DLD1 (cell line): ENCODE results near the gene VWC2.

Experiments
- in situ Hi-C: cut with HindIII; loops from 2 replicates; pipeline ENCODE4 v1.10.0; 2017; ENCODE audit warnings: low sequenced_read_pairs

The VWC2 gene

DNA sequence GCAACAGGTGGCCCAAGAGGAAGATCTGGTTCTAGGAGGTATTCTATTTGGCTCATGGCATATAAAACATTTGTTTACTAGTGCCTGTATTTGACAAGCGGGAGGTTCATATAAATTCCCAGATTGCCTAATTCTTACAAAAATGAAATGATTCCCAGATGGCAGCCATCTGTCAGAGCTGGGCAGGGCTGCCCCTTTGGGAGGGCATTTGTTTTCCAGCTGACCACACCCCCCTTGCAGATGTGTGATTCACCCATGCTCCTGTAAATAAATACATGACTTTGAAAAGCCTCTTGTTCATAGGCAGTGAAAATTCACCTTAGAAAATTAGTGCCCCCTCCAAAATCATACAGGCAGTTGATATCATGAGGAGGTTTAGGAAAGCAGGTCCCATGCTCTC is 8.6 kb downstream of the VWC2 start:
- in situ Hi-C loops, result no loop called here

DNA sequence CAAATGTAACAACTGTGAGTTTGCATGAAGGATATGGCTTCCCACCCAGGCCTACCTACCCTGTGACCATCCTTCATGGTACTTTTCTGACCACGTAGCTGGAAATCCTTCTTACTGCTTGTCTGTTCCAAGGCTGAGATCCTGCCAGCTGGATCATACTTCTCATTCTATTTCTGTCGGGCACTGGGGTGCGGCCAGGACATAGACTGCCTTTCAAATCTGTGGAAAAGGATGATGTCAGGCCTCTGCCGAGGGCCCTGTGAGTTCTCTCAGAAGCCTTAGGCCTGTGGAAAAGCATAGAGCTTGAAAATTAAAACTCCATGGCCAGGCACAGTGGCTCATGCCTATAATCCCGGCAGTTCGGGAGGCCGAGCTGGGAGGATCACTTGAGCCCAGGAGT is 10.0 kb downstream of the VWC2 start:
- in situ Hi-C loops, result no loop called here

DNA sequence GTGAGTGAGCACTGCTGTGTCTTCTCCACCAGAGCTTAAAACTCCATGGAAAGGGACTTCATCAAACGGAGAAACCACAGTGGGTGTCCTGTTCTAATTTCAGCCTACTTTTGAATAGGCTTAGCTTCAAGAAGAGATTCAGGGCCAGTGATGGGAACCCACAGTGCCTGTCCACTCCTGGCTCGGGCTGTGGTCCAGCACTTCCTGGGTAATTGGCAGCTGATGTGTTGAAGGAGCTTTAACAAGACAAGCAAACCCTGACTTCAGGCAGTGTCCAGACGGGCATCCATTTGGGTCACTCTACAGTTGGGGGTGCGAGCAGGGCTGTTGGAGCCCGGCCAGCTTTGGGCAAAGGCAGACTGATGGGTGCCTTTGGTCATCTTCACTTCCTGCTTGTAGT is 14.5 kb downstream of the VWC2 start:
- in situ Hi-C loops, result no loop called here

DNA sequence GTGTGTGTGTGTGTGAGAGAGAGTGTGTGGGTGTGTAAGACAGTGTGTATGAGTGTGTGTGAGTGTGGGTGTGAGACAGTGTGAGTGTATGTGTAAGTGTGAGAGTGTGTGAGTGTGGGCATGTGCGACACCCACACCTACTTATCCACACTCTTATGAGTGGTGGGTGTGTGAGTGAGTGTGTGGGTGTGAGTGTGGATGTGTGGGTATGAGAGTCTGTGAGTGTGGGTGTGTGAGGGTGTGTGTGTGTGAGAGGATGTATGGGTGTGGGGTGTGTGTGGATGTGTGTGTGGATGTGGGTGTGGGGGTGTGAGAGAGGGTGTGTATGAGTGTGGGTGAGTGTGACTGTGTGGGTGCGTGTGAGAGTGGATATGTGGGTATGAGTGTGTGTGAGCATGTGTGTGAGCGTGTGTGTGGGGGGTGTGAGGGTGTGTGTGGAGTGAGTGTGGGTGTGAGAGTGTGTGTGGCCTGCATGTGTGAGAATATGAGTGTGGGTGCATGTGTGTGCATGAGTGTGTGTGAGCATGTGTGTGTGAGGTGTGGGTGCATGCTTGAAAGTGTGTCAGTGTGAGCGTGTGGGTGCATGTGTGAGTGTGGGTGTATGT is 15.1 kb downstream of the VWC2 start:
- in situ Hi-C loops, result no loop called here

DNA sequence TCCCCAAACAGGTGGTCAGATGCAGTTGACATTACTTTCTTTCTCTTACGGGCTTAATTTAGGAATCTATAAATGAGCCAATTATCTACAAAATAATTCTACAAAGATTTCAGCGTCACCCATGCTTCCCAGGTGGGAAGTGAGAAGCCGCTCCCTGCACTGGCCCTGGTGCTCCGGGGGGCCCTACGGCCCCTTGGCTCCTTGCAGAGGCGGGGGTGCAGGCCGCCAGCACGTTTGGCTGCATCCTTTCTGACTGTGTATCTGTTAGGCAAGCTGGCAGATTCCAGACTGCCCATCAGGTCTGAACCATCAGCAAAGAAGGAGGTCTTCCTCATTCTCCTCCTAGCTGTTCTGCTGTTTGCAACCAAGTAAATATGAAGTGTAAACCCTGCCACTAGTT is 16.3 kb downstream of the VWC2 start:
- in situ Hi-C loops, result no loop called here

DNA sequence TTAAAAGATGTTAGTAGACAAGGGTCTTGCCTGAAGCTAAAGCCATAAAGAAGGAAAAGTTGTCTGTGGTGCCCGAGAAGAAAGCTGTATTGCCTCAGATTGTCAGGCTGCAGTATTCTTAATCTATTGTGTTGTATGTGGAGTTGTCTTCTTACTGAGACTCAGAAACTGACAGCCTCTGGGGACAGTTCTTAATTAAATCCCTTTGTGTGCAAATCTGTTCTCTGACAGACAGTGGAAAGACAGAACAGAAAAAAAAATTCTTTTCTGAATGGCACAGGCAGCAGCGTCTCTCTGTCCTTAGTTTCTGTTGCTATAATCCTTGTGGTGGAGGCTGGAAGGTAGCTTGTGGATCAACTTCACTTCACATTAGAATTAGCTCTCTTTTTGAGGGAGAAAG is 16.8 kb downstream of the VWC2 start:
- in situ Hi-C loops, result no loop called here

DNA sequence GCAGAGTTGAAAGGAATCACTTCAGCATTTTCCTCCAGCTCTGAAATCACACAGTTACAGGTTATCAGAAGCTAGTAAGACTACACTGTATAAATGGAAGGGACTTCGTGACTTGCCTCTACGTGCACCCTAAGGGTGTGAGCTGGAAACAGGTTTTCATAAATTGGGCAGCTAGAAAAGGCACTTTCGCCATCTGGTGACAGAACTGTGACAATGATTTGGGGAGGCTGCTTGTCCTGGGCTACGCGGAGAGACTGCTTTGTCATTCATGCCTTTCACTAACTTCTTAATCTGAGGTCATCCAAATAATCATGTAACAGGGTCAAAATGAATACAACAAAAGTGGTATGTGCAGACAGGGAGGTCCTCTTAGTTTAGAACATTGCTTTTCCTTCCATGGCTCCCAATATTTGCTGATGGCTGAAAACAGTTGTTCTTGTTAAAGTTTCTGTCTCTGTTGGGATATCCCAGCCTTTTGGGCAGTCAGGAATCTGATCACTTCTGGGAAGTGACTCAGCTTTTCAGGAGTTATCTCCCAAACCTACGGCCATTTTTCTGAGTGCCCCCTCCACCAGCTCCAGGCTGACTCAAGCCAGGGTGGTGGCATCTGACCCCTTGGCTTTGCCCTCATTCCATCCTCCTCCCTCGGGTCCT is 17.8 kb downstream of the VWC2 start:
- in situ Hi-C loops, result no loop called here

DNA sequence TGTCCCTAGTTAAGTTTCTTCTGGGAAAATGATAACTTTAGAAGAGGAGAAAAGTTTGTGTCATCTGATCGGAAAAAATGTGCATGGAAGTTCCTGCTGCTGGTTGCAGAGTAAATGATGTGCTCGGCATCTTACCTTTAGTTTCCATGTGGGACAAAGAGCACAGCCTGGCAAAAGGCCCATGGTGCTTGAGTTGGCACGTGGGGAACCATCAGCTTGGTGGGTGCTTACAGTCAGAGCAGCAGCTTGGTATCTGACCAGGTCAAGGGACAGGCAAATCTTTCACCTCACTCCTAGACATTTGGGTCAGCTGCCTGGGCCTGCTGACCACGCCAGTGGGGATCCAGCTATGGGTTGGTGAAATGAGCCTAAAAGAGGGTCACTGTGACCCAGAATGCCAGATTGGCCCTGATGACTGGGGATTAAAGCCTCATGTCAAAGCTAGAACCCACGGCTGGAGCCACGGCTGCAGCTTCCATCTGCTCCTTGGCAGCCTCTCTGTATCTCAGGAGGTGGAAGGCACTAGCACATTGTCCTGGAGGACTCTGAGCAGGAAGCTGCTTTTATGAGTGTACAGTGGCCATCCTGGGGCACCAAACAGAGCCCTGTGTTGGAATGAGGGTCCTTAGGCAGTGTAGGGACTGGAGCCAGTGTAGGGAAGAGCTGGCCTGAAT is 24.7 kb downstream of the VWC2 start:
- in situ Hi-C loops, result no loop called here

DNA sequence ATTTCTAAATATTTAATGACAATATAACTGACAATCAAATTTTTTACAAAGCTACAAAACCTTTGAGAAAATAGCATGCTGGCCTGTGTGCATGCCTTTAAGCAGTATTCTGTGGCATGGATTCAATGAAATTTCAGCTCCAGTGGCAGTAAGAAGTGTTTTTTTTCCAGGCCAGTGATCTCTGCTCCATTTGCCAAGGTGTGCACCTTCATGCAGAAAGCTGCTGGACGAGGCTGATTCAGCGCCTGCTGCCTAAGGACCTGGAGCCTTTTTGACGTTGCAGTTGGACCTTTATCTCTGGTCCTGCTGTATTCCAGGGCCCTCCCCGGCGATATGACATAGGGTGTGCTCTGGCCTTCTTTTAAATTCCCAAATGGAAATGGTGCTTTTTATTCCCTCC is 26.6 kb downstream of the VWC2 start:
- in situ Hi-C loops, result no loop called here

DNA sequence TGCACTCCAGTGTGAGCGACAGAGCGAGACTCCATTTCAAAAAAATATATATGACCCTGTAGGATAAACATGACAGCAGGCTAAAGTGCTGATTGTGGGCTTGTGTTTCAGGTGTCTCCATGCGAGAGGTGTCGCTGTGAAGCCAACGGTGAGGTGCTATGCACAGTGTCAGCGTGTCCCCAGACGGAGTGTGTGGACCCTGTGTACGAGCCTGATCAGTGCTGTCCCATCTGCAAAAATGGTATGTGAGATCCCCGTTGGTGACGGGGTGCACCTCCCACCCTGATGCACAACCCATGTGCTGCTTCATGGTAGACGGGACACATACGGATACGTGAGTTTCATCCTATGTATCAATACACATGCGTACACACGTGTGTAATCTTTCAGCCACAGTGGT is 29.2 kb downstream of the VWC2 start:
- in situ Hi-C loops, result no loop called here

DNA sequence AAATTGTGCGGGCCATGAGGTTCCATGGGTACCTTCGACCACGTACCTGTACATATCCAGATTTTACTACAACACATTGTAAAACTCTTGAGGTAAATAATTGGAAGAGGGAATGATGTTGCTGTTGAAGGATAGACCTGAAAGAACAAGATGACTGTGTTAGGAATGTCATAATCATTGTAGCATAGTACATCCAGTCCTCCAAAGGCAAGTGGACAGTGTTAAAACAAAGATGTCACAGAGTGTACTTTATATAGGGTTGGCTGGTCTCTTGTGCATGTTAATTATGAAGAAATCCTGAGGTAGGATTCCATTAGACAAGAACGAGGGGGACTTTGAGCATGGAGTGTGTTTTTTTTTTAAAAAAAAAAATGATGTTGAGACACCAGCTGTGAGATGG is 30.4 kb downstream of the VWC2 start:
- in situ Hi-C loops, result no loop called here

DNA sequence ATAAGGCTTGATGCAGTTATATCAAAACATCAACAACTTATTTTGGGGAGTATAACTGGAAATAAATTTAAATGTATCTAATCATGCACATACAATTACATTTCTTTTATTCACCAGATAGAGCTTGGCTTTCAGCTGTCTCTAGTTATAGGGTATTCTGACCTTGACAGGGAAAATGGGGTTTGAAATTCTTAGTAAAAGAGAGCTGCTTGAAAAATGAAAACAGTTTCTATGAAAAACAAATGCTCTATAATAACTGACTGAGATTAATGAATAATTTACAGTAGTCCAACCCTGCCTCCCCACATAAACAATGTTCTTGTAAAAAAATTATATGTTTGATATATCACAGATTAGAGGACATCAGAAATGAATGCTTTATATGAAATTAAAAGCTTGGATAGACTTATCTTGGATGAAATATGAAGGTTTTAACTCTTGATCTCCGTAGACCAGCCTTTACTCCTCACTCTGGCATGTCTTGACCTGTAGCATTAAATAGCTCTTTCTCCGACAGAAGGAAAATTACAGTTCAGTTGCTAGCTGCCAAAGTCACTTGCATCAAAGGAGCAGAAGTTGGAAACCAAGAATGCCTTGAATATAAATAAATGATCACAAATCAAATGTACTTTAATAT is 32.1 kb downstream of the VWC2 start:
- in situ Hi-C loops, result no loop called here

DNA sequence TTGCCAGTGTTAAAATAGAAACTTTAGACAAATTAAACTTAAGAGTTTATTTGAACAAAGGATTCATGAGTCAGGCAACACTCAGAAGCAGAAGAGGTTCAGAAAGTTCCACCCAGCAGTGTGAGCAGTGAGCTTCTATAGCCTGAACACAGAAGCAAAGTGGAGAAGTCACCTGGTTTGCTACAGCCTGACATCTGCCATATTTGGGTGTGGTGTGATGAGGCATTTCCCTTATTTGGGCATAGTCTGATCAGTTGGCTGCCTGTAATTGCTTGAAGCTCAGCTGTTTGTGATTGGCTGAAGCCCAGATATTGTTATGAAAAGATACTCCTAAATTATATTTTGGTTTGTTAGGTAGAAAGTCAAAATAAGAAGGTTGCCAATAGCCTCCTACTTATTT is 39.1 kb downstream of the VWC2 start:
- in situ Hi-C loops, result no loop called here

DNA sequence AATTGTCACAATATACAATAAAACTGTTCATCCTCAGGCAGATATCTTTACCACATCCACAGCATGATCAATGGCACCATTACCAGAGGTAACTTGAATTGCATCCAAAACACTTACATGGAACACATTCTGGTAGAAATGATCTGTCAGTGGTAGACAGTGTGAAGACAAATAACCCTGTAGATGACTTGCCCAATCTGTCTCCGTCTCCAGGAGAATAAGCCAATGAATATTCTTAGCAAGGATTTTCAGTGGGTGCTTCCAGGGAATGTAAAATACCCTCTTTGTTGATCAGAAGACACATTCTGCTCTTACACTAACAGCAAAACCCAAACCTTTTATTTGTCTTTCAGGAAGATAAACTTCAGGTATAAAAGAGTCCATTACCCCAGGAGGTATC is 43.8 kb downstream of the VWC2 start:
- in situ Hi-C loops, result no loop called here

DNA sequence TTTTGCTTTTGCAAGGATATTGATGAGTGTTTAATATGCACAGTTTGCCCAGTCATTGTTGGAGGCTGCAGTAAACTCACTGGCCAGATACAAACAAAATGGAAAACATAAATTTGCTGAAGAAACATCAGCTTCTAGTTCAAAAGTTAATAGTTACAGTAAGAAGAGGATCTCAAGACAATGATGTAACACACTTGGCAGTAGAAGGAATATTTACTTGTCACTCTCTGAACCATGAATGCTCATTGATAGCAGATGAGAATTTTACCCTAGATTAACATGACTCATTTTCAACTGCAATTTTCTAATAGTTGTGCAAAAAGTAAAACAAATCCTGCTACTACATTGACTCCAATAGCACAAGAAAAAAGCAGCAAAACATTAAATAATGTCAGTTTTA is 47.7 kb downstream of the VWC2 start:
- in situ Hi-C loops, result no loop called here

DNA sequence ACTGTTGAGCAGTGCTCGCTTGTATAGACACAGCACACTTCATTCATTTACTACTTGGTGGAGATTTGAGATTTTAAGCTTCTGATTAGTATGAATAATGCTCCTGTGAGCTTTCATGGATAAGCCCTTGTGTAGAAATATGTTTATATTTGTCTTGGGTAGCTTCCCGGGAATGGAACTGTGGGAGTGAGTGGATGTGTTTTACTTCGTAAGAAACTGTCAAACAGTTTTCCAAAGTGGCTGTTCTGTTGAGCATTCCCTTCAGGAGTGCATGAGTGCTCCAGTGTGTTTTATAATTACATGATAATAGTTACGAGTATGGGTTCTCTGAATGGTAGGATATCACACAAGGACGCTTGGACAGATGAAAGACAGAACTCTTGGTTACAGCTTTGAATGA is 49.4 kb downstream of the VWC2 start:
- in situ Hi-C loops, result no loop called here

DNA sequence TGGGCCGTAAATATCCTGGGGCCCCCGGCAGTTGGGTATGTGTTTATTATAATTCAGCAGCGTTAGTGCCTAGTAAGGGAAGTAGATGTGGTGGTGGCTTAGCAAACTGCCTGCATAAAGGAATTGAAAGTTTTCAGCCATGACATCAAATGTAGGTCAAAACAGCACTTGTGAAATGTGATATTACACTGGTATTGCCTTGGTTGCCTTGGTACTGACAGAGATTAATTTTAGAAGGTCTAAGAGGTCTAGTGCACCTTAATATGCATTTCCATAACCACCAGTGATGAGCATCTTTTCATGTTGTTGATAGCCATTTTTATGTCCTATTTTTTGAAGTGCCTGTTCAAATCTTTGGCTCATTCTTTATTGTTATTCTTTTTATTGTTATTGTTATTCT is 50.1 kb downstream of the VWC2 start:
- in situ Hi-C loops, result no loop called here

DNA sequence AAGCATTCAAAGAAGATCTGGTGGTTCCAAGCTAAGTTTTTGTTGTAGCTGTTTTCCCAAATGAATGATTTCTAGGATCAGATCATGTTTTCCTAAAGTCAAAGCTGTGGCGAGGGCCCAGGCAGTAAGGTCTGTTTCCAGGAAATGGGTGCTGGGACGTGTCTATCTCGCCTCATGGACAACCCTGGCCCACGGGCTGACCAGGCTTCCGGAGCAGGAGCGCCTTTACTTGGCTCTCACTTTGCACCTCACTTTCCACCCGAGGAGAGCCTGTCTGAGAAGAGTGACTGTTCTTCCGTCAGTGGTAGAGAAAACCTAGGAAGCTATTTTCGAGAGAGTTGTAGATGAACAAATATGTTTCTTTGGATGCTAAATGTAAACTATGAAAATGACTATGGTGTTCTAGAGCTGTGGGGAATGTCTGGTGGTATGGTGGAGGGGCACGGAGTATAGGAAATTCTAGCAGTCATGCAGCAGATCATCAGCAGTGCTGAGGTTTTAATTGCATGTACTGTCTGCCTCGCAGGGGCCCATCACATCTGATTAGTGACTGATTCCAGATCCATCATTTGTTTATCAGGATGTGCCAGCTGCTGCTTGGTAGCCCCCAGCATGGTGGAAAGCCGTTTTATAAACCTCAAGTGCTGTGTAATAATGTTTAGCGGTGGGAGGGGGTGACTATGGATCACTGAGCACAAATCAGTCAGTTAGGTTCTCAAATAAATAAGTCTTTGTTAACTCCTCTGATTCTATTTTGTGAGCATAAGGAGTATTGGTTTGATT is 66.6 kb downstream of the VWC2 start:
- in situ Hi-C loops, result no loop called here

DNA sequence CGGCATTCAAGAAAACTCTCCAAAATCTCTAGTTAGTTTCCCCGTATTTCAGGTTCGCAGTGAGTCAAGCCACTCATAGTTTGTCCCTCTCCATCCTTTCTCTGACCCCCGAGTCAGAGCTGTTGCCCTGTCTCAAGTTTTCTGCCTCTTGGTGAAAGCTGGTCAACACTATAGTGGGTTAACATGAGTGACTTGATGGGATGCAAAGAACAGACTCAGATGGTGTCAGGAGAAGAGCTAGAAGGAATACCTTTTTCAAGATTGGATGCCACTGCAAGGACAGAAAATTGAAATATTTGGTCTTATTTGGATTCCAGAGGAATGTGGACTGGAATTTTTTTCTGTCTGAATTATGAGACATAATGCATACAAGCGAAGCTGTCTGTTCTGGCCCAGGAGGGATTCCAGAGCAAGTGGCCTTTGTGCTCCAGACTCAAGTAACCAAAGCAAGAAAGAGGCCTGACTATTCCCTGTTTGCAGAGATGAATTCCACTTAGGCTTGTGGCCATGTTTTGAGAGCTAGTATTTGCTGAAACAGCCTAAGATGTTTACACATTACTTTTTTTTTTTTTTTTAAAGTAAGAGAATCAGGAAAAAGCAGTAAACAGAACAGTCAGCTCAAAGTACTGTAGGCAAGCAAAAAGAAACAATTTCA is 67.4 kb downstream of the VWC2 start:
- in situ Hi-C loops, result no loop called here

DNA sequence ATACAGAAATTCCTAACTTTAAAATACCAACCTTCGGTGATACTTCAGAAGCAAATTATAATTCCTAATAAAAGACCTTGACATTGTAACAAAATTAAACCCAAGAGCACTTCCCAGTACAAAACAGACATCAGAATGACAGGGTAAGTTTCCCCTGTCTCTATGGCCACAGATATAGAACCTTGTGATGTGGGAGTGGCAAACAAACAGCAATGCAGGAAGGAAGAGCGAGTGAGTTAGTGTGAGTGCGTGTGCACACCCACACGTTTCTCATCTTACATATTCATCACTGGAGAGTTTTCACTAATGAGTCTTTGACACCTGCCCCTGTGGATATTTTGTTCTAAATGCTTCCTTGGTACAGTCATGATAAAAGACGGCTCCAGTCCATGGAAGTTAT is 72.2 kb downstream of the VWC2 start:
- in situ Hi-C loops, result no loop called here
